Brain pericyte (primary cell): ENCODE measurements around the gene CTDSPL.
"Not testable (repeated sequence)": the region's sequence is repeated elsewhere in the genome, so short reads cannot be mapped to it uniquely, and the experiment has no call there.

Source experiments
- DNase-seq: peaks from one replicate; pipeline ENCODE4 v3.0.0-alpha.2; 2012; ENCODE audit warnings: low read depth, low spot score

Gene CTDSPL

GRCh38 chr3:37861620-37862041 lies at the start of gene CTDSPL:
Gene CTDSPL, plus strand, starts transcription at chr3:37861880. Its CDS starts 320 bp downstream, at chr3:37862200.
- no peak for DNase-seq

GRCh38 chr3:37812499-37812896 lies 49.2 kb upstream of the CTDSPL start:
- DNase-seq: no peak

GRCh38 chr3:37813403-37813802 lies 48.3 kb upstream of the CTDSPL start:
- no peak for DNase-seq

- no peak for DNase-seq
Observed at GRCh38 chr3:37814547-37814946, 47.1 kb upstream of the CTDSPL start.

- not testable (repeated sequence) for DNase-seq
Observed at GRCh38 chr3:37815156-37815555, 46.5 kb upstream of the CTDSPL start.

GRCh38 chr3:37816271-37816670 lies 45.4 kb upstream of the CTDSPL start:
- no peak for DNase-seq

- DNase-seq: no peak
Observed at GRCh38 chr3:37819591-37819990, 42.1 kb upstream of the CTDSPL start.

- no peak for DNase-seq
Observed at GRCh38 chr3:37820286-37820685, 41.4 kb upstream of the CTDSPL start.

- no peak for DNase-seq
Observed at GRCh38 chr3:37823189-37823588, 38.5 kb upstream of the CTDSPL start.

GRCh38 chr3:37824090-37824953 lies 37.4 kb upstream of the CTDSPL start:
- no peak for DNase-seq

GRCh38 chr3:37824954-37825328 lies 36.7 kb upstream of the CTDSPL start:
- no peak for DNase-seq

GRCh38 chr3:37825744-37826400 lies 35.8 kb upstream of the CTDSPL start:
- DNase-seq: no peak

GRCh38 chr3:37826502-37826901 lies 35.2 kb upstream of the CTDSPL start:
- no peak for DNase-seq

GRCh38 chr3:37826933-37827332 lies 34.7 kb upstream of the CTDSPL start:
- no peak for DNase-seq

GRCh38 chr3:37832480-37832879 lies 29.2 kb upstream of the CTDSPL start:
- no peak for DNase-seq

- no peak for DNase-seq
Observed at GRCh38 chr3:37833302-37834186, 28.1 kb upstream of the CTDSPL start.

- DNase-seq: no peak
Observed at GRCh38 chr3:37836589-37836988, 25.1 kb upstream of the CTDSPL start.

- no peak for DNase-seq
Observed at GRCh38 chr3:37847689-37848088, 14.0 kb upstream of the CTDSPL start.

- DNase-seq: no peak
Observed at GRCh38 chr3:37849146-37849923, 12.3 kb upstream of the CTDSPL start.

GRCh38 chr3:37852097-37852496 lies 9.6 kb upstream of the CTDSPL start:
- DNase-seq: no peak

- no peak for DNase-seq
Observed at GRCh38 chr3:37852771-37853170, 8.9 kb upstream of the CTDSPL start.
